Transverse colon (tissue), 4 donors: ENCODE measurements around the gene APBB2.

Source experiments
- POLR2A ChIP-seq: fragments of 450-650 bp; IDR thresholded peaks from one replicate; pipeline ENCODE4 v1.6.1; 2016; ENCODE audit warnings: antibody characterized with exemption, mild to moderate bottlenecking, moderate library complexity
- POLR2AphosphoS5 ChIP-seq, 3 donors: sonication (generic); formaldehyde crosslinking; IDR thresholded peaks; one replicate each; pipeline ENCODE4 v1.6.1; 2016; ENCODE audit warnings: antibody characterized with exemption in 3 of 3
- TF ChIP-seq, protein P1 (sequence below), 5 experiments: fragments of 200-600 bp in 3 of 5; fragments of 450-650 bp in 2 of 5; sonication (generic) in 3 of 5; IDR thresholded peaks; 1 replicate in 2 of 5; 2 replicates in 3 of 5; pipeline ENCODE4 v1.5.1; 2016 to 2017; ENCODE audit warnings: antibody characterized with exemption in 5 of 5, inconsistent platforms in 3 of 5, mild to moderate bottlenecking in 2 of 5, moderate library complexity in 1 of 5

- TF ChIP-seq, protein P1, sequence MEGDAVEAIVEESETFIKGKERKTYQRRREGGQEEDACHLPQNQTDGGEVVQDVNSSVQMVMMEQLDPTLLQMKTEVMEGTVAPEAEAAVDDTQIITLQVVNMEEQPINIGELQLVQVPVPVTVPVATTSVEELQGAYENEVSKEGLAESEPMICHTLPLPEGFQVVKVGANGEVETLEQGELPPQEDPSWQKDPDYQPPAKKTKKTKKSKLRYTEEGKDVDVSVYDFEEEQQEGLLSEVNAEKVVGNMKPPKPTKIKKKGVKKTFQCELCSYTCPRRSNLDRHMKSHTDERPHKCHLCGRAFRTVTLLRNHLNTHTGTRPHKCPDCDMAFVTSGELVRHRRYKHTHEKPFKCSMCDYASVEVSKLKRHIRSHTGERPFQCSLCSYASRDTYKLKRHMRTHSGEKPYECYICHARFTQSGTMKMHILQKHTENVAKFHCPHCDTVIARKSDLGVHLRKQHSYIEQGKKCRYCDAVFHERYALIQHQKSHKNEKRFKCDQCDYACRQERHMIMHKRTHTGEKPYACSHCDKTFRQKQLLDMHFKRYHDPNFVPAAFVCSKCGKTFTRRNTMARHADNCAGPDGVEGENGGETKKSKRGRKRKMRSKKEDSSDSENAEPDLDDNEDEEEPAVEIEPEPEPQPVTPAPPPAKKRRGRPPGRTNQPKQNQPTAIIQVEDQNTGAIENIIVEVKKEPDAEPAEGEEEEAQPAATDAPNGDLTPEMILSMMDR (IDR thresholded peaks at IDR 0.05), result peak in 1 of 5 experiments; percentile 3
- TF ChIP-seq POLR2AphosphoS5 (IDR thresholded peaks at IDR 0.05) (no peak), POLR2A (no peak)
Observed at GRCh38 chr4:41258783-41259182, 44.4 kb upstream of the APBB2 start.
